Lower leg skin (tissue), 3 donors: ENCODE data around the gene MYB.

Experiments used
- POLR2A ChIP-seq, 2 donors: fragments of 450-650 bp; IDR thresholded peaks; one replicate each; pipeline ENCODE4 v1.6.1; 2016 to 2017; ENCODE audit warnings: antibody characterized with exemption in 2 of 2, mild to moderate bottlenecking in 1 of 2, moderate library complexity in 1 of 2
- TF ChIP-seq, protein P1 (sequence below), 3 donors: fragments of 450-650 bp; IDR thresholded peaks; one replicate each; pipeline ENCODE4 v1.5.1; 2016; ENCODE audit warnings: antibody characterized with exemption in 3 of 3, mild to moderate bottlenecking in 3 of 3, moderate library complexity in 2 of 3

DNA sequence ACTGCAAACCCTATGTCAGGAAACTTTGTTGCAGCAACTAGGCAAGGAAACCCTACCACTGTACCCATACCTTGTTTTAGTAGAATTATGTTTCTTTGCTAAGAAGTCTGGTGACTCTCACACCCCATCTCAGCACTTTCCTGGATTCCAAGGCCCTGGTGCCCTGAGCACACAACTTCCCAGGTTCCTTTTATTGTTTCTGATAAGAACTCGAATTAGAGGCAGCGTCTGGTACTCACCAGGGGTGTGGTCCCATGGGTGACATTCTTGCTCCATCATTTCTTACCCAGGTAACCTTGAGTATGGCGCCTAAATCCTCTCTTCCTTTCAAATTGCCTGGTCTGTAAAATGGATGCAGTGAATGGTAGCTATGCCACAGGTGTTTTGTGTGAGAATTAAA lies 34.1 kb downstream of the MYB start:
- TF ChIP-seq, protein P1, sequence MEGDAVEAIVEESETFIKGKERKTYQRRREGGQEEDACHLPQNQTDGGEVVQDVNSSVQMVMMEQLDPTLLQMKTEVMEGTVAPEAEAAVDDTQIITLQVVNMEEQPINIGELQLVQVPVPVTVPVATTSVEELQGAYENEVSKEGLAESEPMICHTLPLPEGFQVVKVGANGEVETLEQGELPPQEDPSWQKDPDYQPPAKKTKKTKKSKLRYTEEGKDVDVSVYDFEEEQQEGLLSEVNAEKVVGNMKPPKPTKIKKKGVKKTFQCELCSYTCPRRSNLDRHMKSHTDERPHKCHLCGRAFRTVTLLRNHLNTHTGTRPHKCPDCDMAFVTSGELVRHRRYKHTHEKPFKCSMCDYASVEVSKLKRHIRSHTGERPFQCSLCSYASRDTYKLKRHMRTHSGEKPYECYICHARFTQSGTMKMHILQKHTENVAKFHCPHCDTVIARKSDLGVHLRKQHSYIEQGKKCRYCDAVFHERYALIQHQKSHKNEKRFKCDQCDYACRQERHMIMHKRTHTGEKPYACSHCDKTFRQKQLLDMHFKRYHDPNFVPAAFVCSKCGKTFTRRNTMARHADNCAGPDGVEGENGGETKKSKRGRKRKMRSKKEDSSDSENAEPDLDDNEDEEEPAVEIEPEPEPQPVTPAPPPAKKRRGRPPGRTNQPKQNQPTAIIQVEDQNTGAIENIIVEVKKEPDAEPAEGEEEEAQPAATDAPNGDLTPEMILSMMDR (IDR thresholded peaks at IDR 0.05): no peak
- no peak for TF ChIP-seq POLR2A (IDR thresholded peaks at IDR 0.05)
